ENCODE data around the gene DNAJC1. TPM values are rescaled to one million over a fixed set of nuclear protein-coding genes. Genes with fewer than 3 reads are reported as not detected.
"Not testable (repeated sequence)": the region's sequence is repeated elsewhere in the genome, so short reads cannot be mapped to it uniquely, and the experiment has no call there.

Gene DNAJC1
- total and polyA plus RNA-seq, 2 of the 4 experiments (the other 2 are of a cell fraction), result 12.7 to 13.3 TPM

DNA sequence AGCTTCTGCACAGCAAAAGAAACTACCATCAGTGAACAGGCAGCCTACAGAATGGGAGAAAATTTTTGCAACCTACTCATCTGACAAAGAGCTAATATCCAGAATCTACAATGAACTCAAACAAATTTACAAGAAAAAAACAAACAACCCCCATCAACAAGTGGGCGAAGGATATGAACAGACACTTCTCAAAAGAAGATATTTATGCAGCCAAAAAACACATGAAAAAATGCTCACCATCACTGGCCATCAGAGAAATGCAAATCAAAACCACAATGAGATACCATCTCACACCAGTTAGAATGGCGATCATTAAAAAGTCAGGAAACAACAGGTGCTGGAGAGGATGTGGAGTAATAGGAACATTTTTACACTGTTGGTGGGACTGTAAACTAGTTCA, 162.3 kb downstream of the DNAJC1 start:
- H3K23ac ChIP-seq (ENCODE audit: low read depth, low read length); in situ Hi-C loops (cut with MboI; ENCODE audit: low sequenced_read_pairs); CTCF ChIA-PET; H2AFZ ChIP-seq (replicated peaks; ENCODE audit: low read length, poor library complexity); H3K4me3 ChIP-seq (ENCODE audit: insufficient read depth, low read depth, low read length); H3K9me1 ChIP-seq (ENCODE audit: insufficient read depth, low read length); H2BK20ac ChIP-seq (ENCODE audit: low read depth, low read length); ATAC-seq (ENCODE audit: low read depth); dilution Hi-C loops (cut with HindIII; ENCODE audit: low sequenced_read_pairs, unreplicated experiment); H4K20me1 ChIP-seq (ENCODE audit: insufficient read depth, low read length); H3K4me2 ChIP-seq (ENCODE audit: low read depth, low read length); H3K18ac ChIP-seq (ENCODE audit: low read depth, low read length); H3K9ac ChIP-seq (ENCODE audit: low read depth, low read length); H3K4me1 ChIP-seq (ENCODE audit: control insufficient read depth, insufficient read depth, low read length); H4K5ac ChIP-seq (ENCODE audit: low read depth, low read length); H3K4ac ChIP-seq (ENCODE audit: low read depth, low read length); H2AK9ac ChIP-seq (replicated peaks; ENCODE audit: low read depth, low read length, poor library complexity); H2AK5ac ChIP-seq (ENCODE audit: low read depth, low read length); H3K27me3 ChIP-seq (ENCODE audit: control insufficient read depth, insufficient read depth, low read length); H2BK120ac ChIP-seq (ENCODE audit: low read depth, low read length); POLR2A ChIA-PET (ENCODE audit: unreplicated experiment); BruUV-seq (replicated peaks); H4K91ac ChIP-seq (ENCODE audit: insufficient read depth, low read depth, low read length); H2BK15ac ChIP-seq (ENCODE audit: low read depth, low read length); H3K36me3 ChIP-seq (ENCODE audit: control insufficient read depth, insufficient read depth, low read length); DNase-seq; H3K9me3 ChIP-seq (ENCODE audit: control insufficient read depth, insufficient read depth, low read length); H3K14ac ChIP-seq (replicated peaks; ENCODE audit: low read depth, low read length); H3K79me1 ChIP-seq (ENCODE audit: low read depth in 1 of 2, low read length in 2 of 2); H2BK5ac ChIP-seq (ENCODE audit: low read depth, low read length, poor library complexity, severe bottlenecking); intact Hi-C loops (cut with micrococcal nuclease); H3K56ac ChIP-seq (ENCODE audit: extremely low read depth, insufficient read depth, low read length); H3K27ac ChIP-seq (ENCODE audit: insufficient read depth, low read length); H4K8ac ChIP-seq (ENCODE audit: low read depth in 2 of 2, low read length in 2 of 2): not testable (repeated sequence)
- no CpG with 5 or more reads among the region's 2 CpGs for WGBS, 2 experiments (ENCODE audit: extremely low coverage in 2 of 2, insufficient read length in 1 of 2)

DNA sequence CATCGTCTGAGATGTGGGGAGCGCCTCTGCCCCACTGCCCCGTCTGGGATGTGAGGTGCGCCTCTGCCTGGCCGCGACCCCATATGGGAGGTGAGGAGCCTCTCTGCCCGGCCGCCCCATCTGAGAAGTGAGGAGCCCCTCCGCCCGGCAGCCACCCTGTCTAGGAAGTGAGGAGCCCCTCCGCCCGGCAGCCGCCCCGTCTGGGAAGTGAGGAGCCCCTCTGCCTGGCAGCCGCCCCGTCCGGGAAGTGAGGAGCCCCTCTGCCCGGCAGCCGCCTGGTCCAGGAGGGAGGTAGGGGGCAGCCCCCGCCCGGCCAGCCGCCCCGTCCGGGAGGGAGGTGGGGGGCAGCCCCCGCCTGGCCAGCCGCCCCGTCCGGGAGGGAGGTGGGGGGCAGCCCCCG, 166.0 kb downstream of the DNAJC1 start:
- H3K9ac ChIP-seq (ENCODE audit: low read depth, low read length); H3K9me3 ChIP-seq (ENCODE audit: control insufficient read depth, insufficient read depth, low read length); H4K8ac ChIP-seq (ENCODE audit: low read depth in 2 of 2, low read length in 2 of 2); BruUV-seq (replicated peaks); H3K23ac ChIP-seq (ENCODE audit: low read depth, low read length); H2AFZ ChIP-seq (replicated peaks; ENCODE audit: low read length, poor library complexity); H3K4me2 ChIP-seq (ENCODE audit: low read depth, low read length); H3K27ac ChIP-seq (ENCODE audit: insufficient read depth, low read length); H2AK9ac ChIP-seq (replicated peaks; ENCODE audit: low read depth, low read length, poor library complexity); H2BK15ac ChIP-seq (ENCODE audit: low read depth, low read length); H4K5ac ChIP-seq (ENCODE audit: low read depth, low read length); in situ Hi-C loops (cut with MboI; ENCODE audit: low sequenced_read_pairs); H3K18ac ChIP-seq (ENCODE audit: low read depth, low read length); H2BK5ac ChIP-seq (ENCODE audit: low read depth, low read length, poor library complexity, severe bottlenecking); H3K9me1 ChIP-seq (ENCODE audit: insufficient read depth, low read length); H3K4me1 ChIP-seq (ENCODE audit: control insufficient read depth, insufficient read depth, low read length); CTCF ChIA-PET; H3K56ac ChIP-seq (ENCODE audit: extremely low read depth, insufficient read depth, low read length); DNase-seq; H3K14ac ChIP-seq (replicated peaks; ENCODE audit: low read depth, low read length); H4K20me1 ChIP-seq (ENCODE audit: insufficient read depth, low read length); H3K36me3 ChIP-seq (ENCODE audit: control insufficient read depth, insufficient read depth, low read length); intact Hi-C loops (cut with micrococcal nuclease); H2BK20ac ChIP-seq (ENCODE audit: low read depth, low read length); H2BK120ac ChIP-seq (ENCODE audit: low read depth, low read length); H3K79me1 ChIP-seq (ENCODE audit: low read depth in 1 of 2, low read length in 2 of 2); H3K4ac ChIP-seq (ENCODE audit: low read depth, low read length); H3K27me3 ChIP-seq (ENCODE audit: control insufficient read depth, insufficient read depth, low read length); ATAC-seq (ENCODE audit: low read depth); dilution Hi-C loops (cut with HindIII; ENCODE audit: low sequenced_read_pairs, unreplicated experiment); H4K91ac ChIP-seq (ENCODE audit: insufficient read depth, low read depth, low read length); POLR2A ChIA-PET (ENCODE audit: unreplicated experiment); H2AK5ac ChIP-seq (ENCODE audit: low read depth, low read length); H3K4me3 ChIP-seq (ENCODE audit: insufficient read depth, low read depth, low read length): not testable (repeated sequence)
- no CpG with 5 or more reads among the region's 29 CpGs for WGBS, 2 experiments (ENCODE audit: extremely low coverage in 2 of 2, insufficient read length in 1 of 2)

Measured in IMR-90 (cell line).